SW480 (cell line): ENCODE data around the gene KIR2DL4.
"Not testable (repeated sequence)": the region's sequence is repeated elsewhere in the genome, so short reads cannot be mapped to it uniquely, and the experiment has no call there.

Experiments
- DNase-seq: peaks from one replicate; pipeline ENCODE4 v3.0.0-alpha.2; 2016; ENCODE audit warnings: low spot score

KIR2DL4 gene

GRCh38 chr19:54804571-54804970, 1.2 kb downstream of the KIR2DL4 start:
- DNase-seq, result no peak

- DNase-seq, result no peak
These were observed 2.5 kb downstream of the KIR2DL4 start for GRCh38 chr19:54805665-54806515.

GRCh38 chr19:54806516-54806838, 3.1 kb downstream of the KIR2DL4 start:
- DNase-seq, result no peak

GRCh38 chr19:54814571-54814970, 11.2 kb downstream of the KIR2DL4 start:
- DNase-seq, result not testable (repeated sequence)

- not testable (repeated sequence) for DNase-seq
These were observed 12.8 kb downstream of the KIR2DL4 start, which contains the start of gene KIR3DL1 for GRCh38 chr19:54816251-54816650. TSS of gene KIR3DL1 (plus strand) at chr19:54816468.

- no peak for DNase-seq
These were observed 14.5 kb downstream of the KIR2DL4 start for GRCh38 chr19:54817670-54818536.

- not testable (repeated sequence) for DNase-seq
These were observed 21.0 kb downstream of the KIR2DL4 start for GRCh38 chr19:54824416-54824815.

- DNase-seq, result not testable (repeated sequence)
These were observed 21.9 kb downstream of the KIR2DL4 start for GRCh38 chr19:54825326-54825725.

GRCh38 chr19:54828064-54828463, 24.7 kb downstream of the KIR2DL4 start:
- not testable (repeated sequence) for DNase-seq

GRCh38 chr19:54832496-54832895, 29.1 kb downstream of the KIR2DL4 start, which contains the start of gene KIR2DS4:
TSS of gene KIR2DS4 (plus strand) at chr19:54832676.
- DNase-seq, result not testable (repeated sequence)

GRCh38 chr19:54835126-54835525, 31.7 kb downstream of the KIR2DL4 start:
- DNase-seq, result not testable (repeated sequence)

- DNase-seq, result not testable (repeated sequence)
These were observed 34.1 kb downstream of the KIR2DL4 start for GRCh38 chr19:54837522-54837921.

GRCh38 chr19:54843171-54843570, 39.8 kb downstream of the KIR2DL4 start:
- DNase-seq, result not testable (repeated sequence)

- DNase-seq, result not testable (repeated sequence)
These were observed 46.7 kb downstream of the KIR2DL4 start, which contains the start of gene KIR3DL2 for GRCh38 chr19:54850061-54850640. TSS of gene KIR3DL2 (plus strand) at chr19:54850443. CDS start at chr19:54850476, 33 bp downstream.

GRCh38 chr19:54850930-54851329, 47.5 kb downstream of the KIR2DL4 start:
- DNase-seq, result no peak

- DNase-seq, result no peak
These were observed 47.9 kb downstream of the KIR2DL4 start for GRCh38 chr19:54851353-54851752.

- not testable (repeated sequence) for DNase-seq
These were observed 51.8 kb downstream of the KIR2DL4 start for GRCh38 chr19:54855241-54855640.

- not testable (repeated sequence) for DNase-seq
These were observed 55.1 kb downstream of the KIR2DL4 start for GRCh38 chr19:54858476-54858875.

- not testable (repeated sequence) for DNase-seq
These were observed 56.0 kb downstream of the KIR2DL4 start for GRCh38 chr19:54859421-54859820.

- DNase-seq, result not testable (repeated sequence)
These were observed 60.0 kb downstream of the KIR2DL4 start for GRCh38 chr19:54863459-54863858.
